GM21360 (cell line): ENCODE measurements around the gene MOB3B.
"Not testable (repeated sequence)": the region's sequence is repeated elsewhere in the genome, so short reads cannot be mapped to it uniquely, and the experiment has no call there.

ENCODE experiments used
- ATAC-seq: cut with Tn5 transposase; IDR thresholded peaks from one replicate; pipeline ENCODE4 v1.9.1; 2021; ENCODE audit warnings: mild to moderate bottlenecking, moderate library complexity; ENCODE audit not compliant: unreplicated experiment

Gene MOB3B

DNA sequence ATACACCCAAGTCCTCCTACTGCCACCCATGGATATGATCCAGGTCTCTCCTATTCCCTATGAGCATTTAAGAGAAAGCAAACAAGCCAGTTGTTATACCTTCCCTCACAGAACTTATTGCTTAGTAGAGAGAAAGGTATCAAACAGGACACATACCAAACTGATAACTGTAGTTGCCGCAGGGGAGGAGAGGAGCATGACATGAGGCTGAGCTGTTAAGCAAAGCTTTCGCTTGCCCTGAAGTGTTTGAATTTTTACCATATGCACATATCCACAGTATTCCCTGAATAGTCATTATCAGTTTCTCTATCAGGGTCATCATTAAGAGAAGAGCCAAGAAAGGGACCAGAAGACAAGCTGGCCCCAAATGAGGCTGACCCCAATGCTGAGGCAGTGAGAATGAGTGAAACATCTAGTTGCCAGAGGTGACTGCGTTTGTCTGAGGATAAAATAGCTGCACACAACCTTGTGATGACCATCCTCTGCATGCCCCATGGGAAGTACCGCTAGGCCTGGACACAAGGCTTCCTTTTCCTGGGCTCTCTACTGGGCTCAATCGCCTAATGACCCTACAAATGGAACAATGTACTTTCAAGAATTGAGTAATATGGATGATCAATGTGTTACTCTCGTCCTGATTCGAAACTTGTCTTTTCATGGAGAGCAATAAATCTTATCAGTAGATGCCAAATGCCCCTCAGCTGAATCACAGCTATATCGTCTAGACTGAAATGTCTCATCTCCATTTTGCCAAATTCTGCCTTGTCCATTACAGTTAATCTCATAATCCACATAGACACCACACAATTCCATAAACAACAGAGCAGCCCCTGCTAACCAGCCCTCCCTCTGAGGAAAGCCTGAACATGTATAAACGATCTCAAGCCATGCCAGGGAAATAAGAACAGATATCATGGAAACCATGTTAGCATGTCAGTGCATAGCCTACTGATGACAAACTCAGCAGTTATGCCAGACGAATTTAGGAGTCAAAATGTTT, 9.8 kb downstream of the MOB3B start:
- no peak for ATAC-seq

DNA sequence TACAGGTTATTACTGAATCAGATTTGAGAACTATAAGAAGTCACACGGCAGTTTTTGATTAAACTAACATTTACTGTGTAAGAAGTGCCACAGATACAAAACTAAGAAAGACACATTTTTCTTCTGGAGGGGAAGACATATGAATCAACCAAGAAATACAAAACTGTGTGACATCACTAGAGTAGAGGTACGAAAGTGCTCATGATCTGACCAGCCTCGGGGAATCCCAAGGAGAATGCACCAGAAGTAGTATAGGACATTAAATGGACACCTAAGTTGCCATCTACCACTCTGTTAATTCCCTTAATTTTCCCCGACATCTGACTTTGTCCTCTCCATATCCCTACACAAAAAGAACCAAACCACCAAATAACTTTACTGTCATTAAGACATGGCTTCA, 10.8 kb downstream of the MOB3B start:
- ATAC-seq: no peak

DNA sequence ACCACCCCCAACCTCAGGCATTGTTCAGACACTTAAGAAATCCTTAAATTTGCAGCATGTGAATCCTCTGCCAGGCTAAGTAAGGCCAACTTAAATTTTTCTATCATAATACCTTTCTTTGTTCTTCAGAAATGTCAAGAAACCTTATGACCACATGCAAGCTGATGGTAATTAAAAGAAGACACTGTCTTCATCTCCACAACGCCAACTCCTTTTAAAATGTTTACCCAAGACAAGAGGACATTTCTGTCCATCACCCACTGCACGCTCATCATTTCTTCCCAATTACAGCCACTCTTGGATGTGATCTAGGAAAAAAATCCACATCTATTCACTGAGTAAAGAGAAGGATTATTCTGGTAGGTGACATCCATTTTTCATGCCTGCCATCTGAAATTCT, 11.6 kb downstream of the MOB3B start:
- ATAC-seq: no peak

DNA sequence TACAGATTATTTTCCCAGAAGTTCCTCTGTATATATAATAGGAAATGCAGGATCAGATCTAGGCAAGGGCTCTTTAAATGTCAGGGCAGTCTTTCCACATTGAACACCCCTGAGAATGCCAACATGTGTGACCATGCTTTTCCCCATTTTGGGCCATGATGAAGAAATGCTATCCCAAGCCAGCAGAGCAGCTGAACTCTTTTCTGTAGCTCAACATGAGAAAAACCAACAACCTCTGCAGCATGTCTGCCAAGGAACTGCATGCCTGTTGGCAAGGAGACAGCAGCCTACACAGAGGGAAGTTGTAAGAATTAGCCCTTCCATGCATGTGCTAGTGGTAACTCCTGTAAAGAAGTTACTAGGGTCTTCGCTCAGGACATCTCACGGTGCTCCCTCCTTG, 15.1 kb downstream of the MOB3B start:
- no peak for ATAC-seq

DNA sequence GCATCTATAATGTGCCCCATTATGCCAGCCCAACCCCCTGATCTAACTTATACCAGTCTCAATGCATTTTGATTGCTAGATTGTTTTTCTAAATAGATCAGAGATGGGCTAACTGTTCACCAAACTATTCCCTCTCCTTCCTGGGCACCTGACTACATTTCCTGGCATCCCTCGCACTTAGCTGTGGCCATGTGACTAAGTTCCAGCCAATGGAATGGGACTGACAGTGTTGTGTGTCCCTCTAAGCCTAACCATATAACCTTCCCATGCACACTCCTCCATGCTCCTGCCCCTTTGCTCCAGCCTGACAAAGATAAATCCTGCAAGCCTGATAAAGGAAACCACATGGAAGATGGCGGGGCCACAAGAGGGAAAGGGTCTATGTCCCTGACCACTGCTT, 17.8 kb downstream of the MOB3B start:
- no peak for ATAC-seq

DNA sequence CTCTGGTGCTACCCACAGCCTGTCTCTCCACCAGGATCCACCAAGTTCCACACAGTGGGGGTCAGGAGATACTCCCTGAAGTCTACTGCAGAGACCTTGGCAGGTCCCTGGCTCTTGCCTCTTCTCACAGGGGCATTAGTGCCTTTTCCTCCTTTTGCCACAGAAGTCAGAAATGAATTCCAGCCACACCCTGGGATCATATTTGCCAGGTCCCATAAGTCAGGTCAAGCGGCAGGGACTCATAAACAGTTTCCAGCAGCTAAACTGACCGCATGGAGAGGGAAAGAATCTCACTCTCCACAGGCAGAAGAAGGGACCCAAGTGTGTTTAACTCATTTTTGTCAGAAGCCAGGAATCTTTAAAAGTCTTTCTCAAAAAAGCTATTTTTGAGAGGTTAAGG, 18.8 kb downstream of the MOB3B start:
- no peak for ATAC-seq

DNA sequence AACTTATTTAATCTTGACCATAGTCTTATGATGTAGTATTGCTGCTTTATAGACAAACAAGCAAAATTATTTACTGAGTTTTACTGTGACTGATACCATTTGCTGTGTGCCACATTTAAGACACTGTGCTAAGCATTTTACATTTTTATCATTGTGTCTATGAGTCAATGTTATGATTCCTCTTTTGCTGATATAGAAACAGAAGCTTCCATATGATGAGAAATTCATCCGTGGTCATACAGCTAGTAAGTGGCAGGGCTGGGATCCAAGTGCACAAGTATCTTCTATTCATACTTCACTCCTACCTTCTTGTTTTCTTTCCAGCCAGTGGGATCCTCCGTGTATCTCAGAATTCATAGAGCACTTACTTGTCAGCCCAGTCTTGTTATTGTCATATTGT, 22.6 kb downstream of the MOB3B start:
- ATAC-seq: no peak

DNA sequence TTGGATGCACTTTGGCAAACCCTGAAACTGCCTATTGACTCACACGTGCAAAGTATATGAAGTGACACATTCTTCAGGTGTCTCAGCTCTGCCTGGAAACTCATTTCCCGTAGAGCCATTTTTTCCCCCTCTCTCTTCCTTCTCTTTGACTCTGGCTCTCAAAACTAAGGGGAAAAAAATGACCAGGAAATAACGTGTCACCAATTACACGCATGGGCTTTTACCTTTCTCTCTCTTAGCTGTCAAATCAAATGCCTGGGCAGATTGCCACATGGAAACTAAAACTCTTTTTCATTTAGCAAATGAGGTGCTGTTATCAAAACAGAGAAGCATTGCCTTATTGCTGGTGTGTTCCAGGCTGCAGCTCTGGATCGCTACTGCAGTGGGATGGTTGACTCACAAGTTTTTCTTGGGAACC, 23.9 kb downstream of the MOB3B start:
- ATAC-seq: no peak

DNA sequence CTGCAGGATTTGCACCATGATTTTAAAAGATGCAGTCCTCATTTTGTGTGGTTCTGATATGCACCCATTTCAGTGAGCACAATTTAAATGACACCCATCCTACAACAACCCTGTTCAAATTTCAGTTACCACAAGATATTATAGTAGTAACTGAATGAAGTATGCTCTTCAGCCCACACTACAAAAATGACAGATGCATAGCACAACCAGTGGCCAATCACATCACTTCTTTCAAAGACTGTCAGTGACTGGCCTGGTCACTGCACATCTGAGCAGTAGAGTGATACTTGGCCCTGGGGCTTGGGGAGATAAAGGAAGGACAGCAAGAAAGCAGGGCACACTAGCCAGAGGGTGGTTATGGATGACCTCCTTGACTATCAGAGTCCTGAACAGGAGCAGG, 25.4 kb downstream of the MOB3B start:
- ATAC-seq: no peak

DNA sequence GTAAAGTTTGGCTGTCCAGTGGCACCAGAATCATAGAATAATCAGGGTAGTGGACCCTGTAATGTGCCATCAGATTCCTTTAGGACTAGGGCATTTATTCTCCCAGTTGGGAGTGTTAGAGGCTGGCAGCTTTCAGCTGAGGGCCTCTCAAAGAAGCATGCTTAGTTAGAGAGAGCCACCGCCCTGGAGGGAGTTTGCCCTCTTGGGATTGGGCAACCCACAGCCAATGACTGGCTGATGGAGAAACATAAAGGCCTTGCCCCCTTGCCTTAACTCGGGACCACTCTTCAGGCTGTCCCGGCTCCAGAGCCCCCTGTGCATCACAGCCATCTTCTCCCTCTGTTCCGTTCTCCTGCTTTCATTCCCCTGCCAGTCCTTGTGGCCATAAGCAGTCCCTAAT, 26.0 kb downstream of the MOB3B start:
- no peak for ATAC-seq

DNA sequence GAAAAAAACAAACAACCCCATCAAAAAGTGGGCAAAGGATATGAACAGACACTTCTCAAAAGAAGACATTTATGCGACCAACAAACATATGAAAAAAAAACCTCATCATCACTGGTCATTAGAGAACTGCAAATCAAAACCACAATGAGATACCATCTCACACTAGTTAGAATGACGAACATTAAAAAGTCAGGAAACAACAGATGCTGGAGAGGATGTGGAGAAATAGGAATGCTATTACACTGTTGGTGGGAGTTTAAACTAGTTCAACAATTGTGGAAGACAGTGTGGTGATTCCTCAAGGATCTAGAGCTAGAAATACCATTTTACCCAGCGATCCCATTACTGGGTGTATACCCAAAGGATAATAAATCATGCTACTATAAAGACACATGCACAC, 28.7 kb downstream of the MOB3B start:
- not testable (repeated sequence) for ATAC-seq

DNA sequence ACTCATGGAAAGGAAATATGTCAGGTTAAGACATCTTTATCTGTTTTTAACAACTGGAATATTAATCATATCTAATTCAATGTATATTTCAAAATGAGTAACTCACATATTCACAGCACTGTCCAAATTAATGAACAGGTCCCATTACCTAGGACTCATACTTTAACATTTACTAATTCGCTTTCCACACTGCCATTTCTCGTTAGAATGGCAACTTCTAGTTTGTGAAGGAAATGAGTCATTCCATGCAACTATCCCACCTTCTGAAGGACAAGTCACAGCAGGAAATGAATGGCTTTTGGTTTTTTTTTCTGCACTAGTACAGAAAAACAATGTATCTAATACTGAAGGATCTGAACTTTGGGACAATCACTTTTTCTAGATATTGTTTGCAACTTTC, 30.2 kb downstream of the MOB3B start:
- no peak for ATAC-seq

DNA sequence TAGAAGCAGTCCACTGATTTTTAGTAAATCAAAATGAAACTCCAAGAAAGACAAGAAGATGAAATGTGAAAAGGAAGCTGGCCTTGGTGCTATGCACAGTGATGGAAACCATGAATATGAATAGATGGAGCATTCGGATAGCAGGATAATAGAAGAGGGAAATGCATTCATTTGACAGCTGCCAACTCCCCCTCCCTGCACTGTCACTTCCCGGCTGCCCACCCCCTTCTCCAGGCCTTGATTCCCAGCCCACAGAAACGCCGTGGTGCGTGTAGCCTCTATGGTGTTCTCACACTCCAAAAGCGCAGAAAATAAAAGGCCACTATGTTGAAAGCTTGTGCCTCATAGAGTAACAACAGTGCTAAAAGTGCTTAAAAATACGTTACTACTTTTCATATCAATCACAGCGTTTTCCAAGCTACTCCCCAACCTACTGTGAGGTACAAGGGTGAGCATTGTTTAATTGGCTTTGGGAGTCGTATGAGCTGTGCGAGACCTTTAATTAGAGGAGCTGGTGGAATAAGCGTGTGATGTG, 31.7 kb downstream of the MOB3B start:
- ATAC-seq: no peak

DNA sequence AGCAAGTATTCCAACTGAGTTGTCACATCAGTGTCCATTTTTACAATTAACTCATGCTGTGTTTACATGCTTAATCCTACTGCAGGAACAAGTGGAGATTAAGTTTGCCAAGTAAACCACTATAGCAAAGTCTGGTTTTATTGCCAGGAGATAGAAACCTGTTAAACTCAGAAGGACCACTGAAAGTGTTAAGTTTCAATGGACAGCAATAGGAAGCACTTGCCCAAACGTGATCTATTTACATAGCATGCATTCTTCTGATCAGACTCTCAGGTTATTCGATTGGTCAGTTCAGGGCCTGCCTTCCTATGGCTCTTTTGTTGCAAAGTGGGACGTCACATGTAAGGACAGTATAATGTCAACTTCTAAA, 33.5 kb downstream of the MOB3B start:
- no peak for ATAC-seq

DNA sequence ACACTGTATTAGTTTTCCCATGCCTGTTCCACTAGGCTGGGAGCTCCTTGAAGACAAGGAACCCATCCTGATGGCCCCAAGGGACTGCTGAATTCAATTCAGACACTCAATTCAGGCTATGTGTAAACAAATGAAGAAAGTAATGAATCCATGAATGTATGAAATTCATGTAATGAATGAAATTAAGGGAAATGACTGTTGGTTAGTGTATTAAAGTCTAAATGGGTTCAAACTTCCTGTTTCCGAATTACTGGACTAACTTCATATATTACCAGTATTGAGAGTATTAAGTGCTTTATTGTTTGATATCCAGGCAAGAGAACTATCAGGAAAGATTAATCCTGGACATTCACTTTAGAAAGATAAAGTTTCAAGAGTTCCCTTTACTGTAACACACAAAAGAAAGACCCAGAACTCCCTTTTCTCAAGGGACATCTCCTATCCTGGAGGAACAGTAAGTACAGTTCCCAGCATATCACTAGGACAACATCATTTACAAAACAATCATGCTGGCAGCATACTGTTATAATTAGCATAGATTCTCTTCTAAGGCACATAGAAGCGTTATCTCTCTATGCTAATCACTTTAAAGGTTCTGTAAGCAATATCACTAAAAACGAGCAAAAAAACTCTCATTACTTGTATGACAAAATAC, 34.0 kb downstream of the MOB3B start:
- ATAC-seq: no peak

DNA sequence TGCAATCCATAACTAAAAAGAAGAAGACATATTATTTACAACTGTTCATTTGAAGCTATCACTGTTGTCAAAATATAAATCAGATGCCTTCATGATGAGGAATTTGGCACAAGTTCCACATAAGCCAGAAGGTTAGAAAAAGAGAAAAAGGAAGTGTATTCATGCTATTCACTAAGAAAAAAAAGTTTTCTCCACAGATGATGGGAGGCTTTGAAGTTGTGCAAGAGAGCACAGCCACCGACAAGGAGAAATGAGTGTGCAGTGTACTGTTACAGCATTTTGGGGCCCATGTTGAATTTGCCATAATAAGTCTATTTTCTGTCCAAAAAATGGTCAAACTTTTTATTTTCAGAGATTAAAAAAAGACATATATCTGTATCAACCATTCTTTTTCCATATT, 38.5 kb downstream of the MOB3B start:
- peak; percentile 68 for ATAC-seq

DNA sequence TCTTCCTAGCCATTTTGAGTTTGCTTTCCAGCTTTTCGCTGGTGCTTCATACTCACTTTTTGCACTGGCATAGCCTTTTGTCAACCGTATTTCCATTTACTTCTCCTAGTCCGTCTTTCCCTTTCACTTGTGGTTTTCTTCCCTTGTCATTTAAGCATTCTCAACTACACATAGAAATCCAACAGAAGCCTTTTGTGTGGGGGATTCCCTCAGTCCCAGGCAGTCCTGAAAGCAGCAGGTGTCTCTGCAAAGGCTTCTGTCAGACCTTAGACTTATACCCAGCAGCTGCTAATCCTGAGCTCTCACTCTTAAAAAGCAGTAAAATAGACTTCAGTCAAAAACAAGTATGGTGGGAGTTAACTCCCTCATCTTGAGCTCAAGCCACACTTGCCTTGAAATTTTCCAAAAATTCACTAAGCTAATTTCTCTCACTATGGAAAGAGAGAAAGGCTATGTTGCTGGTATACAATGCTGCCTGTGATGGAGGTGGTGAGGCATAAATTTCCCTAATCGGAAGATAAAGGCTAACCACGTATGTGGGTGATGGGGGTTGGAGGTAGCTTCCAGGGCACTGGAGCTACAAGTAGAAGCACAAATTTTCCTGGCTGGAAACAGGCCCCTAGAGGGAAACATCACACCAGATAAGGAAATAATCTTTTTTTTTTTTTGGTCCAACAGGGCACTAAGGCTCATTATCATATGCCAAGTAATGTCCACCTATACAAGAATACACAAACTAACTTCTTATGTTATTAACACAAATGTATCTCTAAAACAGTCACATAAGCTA, 40.3 kb downstream of the MOB3B start:
- ATAC-seq: peak; percentile 75

DNA sequence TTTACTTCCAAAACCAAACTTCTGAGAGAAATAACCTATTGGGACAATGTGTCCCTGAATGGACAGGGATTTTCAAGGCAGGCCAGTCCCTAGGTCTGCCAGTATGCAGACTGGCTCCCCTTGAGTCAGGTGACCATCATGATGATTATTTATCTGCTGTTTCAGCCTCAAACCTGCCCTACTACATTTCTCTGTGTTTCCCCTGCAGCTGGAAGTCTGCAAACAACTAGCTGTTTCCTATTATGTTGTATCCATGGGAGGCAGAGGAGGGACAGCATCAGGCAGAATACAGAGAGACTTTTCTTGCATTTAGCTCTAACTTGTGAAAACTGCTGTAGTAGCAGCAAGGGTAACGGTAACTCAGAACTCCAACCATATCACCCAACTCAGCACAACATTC, 41.7 kb downstream of the MOB3B start:
- no peak for ATAC-seq

DNA sequence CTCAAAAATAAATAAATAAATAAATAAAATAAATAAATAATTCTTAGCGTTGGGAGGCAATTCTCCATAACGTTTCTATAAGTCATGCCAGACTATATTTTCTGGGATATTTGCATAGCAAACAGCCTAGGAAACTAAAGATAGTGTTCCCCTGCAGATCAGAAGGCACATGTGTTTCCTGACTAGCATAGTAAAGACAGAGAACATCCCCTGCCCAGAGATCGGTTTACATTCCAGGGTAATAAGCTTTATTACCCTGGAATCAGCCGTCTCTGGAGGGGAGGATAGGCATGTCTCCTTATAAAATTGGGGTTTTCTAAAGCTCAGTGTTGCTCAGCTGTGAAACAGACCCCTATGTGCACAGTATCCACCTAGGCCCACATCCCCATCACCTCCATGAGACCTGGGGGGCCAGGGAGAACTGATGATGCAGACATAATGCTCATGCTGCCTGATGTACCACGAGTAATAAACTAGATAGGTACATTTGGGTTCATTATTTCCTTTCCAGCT, 42.4 kb downstream of the MOB3B start:
- no peak for ATAC-seq

DNA sequence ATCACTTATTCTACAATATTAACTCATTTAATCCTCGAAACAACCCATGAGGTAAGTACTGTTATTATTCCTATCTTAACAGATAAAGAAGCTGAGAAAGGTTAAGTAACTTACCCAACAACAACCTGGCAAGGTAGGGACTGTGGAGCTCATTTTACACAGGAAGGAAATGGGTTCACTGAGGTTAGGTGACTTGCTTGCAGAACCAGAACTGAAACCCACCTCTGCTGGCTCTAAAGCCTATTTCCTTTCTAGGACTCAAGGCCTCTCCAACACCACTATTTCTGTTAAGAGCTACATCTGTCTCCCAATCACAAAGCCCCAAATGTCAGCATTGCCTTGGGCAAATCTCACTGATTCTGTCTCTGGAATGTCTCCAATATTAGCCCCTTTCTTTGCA, 44.5 kb downstream of the MOB3B start:
- peak; percentile 76 for ATAC-seq

DNA sequence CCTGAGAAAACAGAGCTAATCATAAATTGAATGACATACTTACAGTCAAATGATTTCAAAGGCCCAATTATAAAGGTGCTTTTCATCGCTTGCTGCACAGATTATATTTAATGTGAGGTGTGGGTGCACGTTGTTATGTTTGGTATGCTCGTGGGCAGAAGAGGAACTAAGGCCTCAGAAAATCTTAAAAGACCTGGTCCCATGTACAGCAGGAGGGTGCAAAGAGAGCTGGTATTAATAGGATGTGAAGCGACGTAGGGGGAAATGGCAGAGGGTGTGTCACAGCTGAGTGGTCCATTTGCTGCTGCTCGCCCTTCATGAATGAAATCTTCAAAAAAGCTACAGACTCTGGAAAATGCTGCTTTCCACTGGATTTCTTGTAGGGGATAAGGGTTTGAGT, 46.0 kb downstream of the MOB3B start:
- no peak for ATAC-seq
